Sciatic nerve (tissue), 2 donors: Measurements from ENCODE around the gene NFU1. TPM values are rescaled to one million over a fixed set of nuclear protein-coding genes. Genes with fewer than 3 reads are reported as not detected.

Source experiments
- ATAC-seq: fragments of 200-7000 bp; cut with Tn5 transposase; one replicate; pipeline ENCODE4 v1.9.1; 2020; ENCODE audit warnings: mild to moderate bottlenecking, moderate library complexity
- DNase-seq: peaks from one replicate; pipeline ENCODE4 v3.0.0-alpha.2; 2020; ENCODE audit warnings: low spot score
- intact Hi-C: fragments of 100-400 bp; cut with DNase I; formaldehyde crosslinking; loops from one replicate; pipeline ENCODE4 v1.14.2; 2022
- total RNA-seq: library from RNA; stranded (reverse); fragmentation: NEBNext Ultra II Directional; extraction: Animal tissue kit (Norgen Biotek cat#: 25700); gene quantifications from one replicate; pipeline ENCODE4 v1.2.1, GENCODE V29; 2021
- donor health status: DM: no; HTN: no; CAD: no.
- donor health status: DM: no; HTN: no; CAD: no.

The NFU1 gene
- 35.5 TPM for total RNA-seq

- ATAC-seq = peak; percentile 99
- intact Hi-C loops = no loop called here
- peak; percentile 95 for DNase-seq
Measured at GRCh38 chr2:69436938-69437750, at the start of gene NFU1. TSS of gene NFU1 (minus strand) at chr2:69437435. CDS start at chr2:69437422, 13 bp downstream.

- DNase-seq (no peak), ATAC-seq (no peak)
- intact Hi-C loops = no loop called here
Measured at GRCh38 chr2:69483696-69484095, 46.5 kb upstream of the NFU1 start.

GRCh38 chr2:69483024-69483423 is 45.8 kb upstream of the NFU1 start:
- DNase-seq = no peak
- no peak for ATAC-seq
- intact Hi-C loops = no loop called here

GRCh38 chr2:69482471-69482870 is 45.2 kb upstream of the NFU1 start:
- ATAC-seq = no peak
- no peak for DNase-seq
- intact Hi-C loops = no loop called here

GRCh38 chr2:69481421-69481820 is 44.2 kb upstream of the NFU1 start:
- intact Hi-C loops = no loop called here
- ATAC-seq = no peak

GRCh38 chr2:69477627-69478026 is 40.4 kb upstream of the NFU1 start:
- DNase-seq (no peak), ATAC-seq (no peak)
- intact Hi-C loops = no loop called here

More at GRCh38 chr2:69481421-69481820, 44.2 kb upstream of the NFU1 start:
- no peak for DNase-seq

GRCh38 chr2:69474688-69475087 is 37.5 kb upstream of the NFU1 start:
- intact Hi-C loops = no loop called here
- no peak for ATAC-seq
- DNase-seq = no peak

- intact Hi-C loops = no loop called here
- ATAC-seq (no peak), DNase-seq (no peak)
Measured at GRCh38 chr2:69471793-69472192, 34.6 kb upstream of the NFU1 start.

- intact Hi-C loops = no loop called here
- DNase-seq = no peak
- ATAC-seq = no peak
Measured at GRCh38 chr2:69470911-69471310, 33.7 kb upstream of the NFU1 start.

GRCh38 chr2:69469784-69470183 is 32.5 kb upstream of the NFU1 start:
- no peak for ATAC-seq
- intact Hi-C loops = no loop called here

GRCh38 chr2:69469375-69469774 is 32.1 kb upstream of the NFU1 start:
- intact Hi-C loops = no loop called here
- no peak for DNase-seq
- ATAC-seq = no peak

More at GRCh38 chr2:69469784-69470183, 32.5 kb upstream of the NFU1 start:
- no peak for DNase-seq

- DNase-seq (no peak), ATAC-seq (no peak)
- intact Hi-C loops = no loop called here
Measured at GRCh38 chr2:69466728-69467127, 29.5 kb upstream of the NFU1 start.

GRCh38 chr2:69465513-69466456 is 28.6 kb upstream of the NFU1 start:
- DNase-seq (peak; percentile 61), ATAC-seq (peak; percentile 90)
- intact Hi-C loops = no loop called here

- DNase-seq (no peak), ATAC-seq (peak; percentile 82)
- intact Hi-C loops = no loop called here
Measured at GRCh38 chr2:69464575-69464974, 27.3 kb upstream of the NFU1 start.

- DNase-seq (no peak), ATAC-seq (no peak)
- intact Hi-C loops = no loop called here
Measured at GRCh38 chr2:69462780-69463179, 25.5 kb upstream of the NFU1 start.

- ATAC-seq (no peak), DNase-seq (no peak)
- intact Hi-C loops = no loop called here
Measured at GRCh38 chr2:69461404-69461803, 24.2 kb upstream of the NFU1 start.

GRCh38 chr2:69459936-69460335 is 22.7 kb upstream of the NFU1 start:
- ATAC-seq (no peak), DNase-seq (no peak)
- intact Hi-C loops = no loop called here

GRCh38 chr2:69456950-69457445 is 19.8 kb upstream of the NFU1 start:
- no peak for ATAC-seq
- intact Hi-C loops = no loop called here
- DNase-seq = no peak

GRCh38 chr2:69456154-69456553 is 18.9 kb upstream of the NFU1 start:
- ATAC-seq (no peak), DNase-seq (no peak)
- intact Hi-C loops = no loop called here

- ATAC-seq = no peak
- no peak for DNase-seq
- intact Hi-C loops = no loop called here
Measured at GRCh38 chr2:69454976-69455375, 17.7 kb upstream of the NFU1 start.
